K562 (cell line): ENCODE results near the gene TRIM44. TPM values are rescaled to one million over a fixed set of nuclear protein-coding genes. Genes with fewer than 3 reads are reported as not detected.

Source experiments
- ATAC-seq: fragments of 200-7000 bp; cut with Tn5 transposase; 3 replicates; pipeline ENCODE4 v1.9.1; 2020; ENCODE audit warnings: moderate library complexity
- BruUV-seq: library from RNA; stranded (reverse); fragments of 400-500 nt; replicated peaks from 2 replicates; lab custom pipeline; 2021; lab: Mats Ljungman, UMichigan
- CTCF ChIA-PET: fragments of 300-600 bp; formaldehyde crosslinking; extraction: SDS; loops from one replicate; lab custom pipeline; 2021; ENCODE audit warnings: low intra/inter-chr PET ratio; lab: Yijun Ruan, JAX
- POLR2A ChIA-PET: fragments of 300-600, 350-650 bp; sonication (Branson Sonifier 250); formaldehyde crosslinking; extraction: SDS; loops from one replicate; lab custom pipeline; 2021; ENCODE audit warnings: antibody characterized with exemption, inconsistent platforms; lab: Yijun Ruan, JAX
- DNase-seq, 4 experiments: peaks; one replicate each; pipeline versions ENCODE4 v3.0.0 to v3.0.0-alpha.2; 2011 to 2018; ENCODE audit warnings: low spot score in 3 of 4, mixed read lengths in 3 of 4; ENCODE audit errors: extremely low read depth in 1 of 4
- FAIRE-seq: peaks from 2 replicates; lab custom pipeline; 2011; peaks lifted over from hg19 to GRCh38; lab: Jason Lieb, UNC
- H2AFZ ChIP-seq: 2 replicates; pipeline ENCODE4 v1.6.0; 2011; ENCODE audit warnings: low read depth, low read length, control low read depth, inconsistent platforms
- H3K27ac ChIP-seq: fragments of 200-600 bp; 3 replicates; pipeline ENCODE4 v1.8.0; 2011; ENCODE audit warnings: low read depth, mild to moderate bottlenecking, control low read depth, inconsistent platforms, low read length, moderate library complexity, mixed read lengths; ENCODE audit errors: extremely low read depth
- H3K27me3 ChIP-seq, 2 experiments: fragments of 300-600 bp in 1 of 2; 2 replicates in 1 of 2; 3 replicates in 1 of 2; pipeline versions ENCODE4 v1.6.0 to v1.8.0; 2011; ENCODE audit warnings: inconsistent platforms in 2 of 2, low read length in 2 of 2, mild to moderate bottlenecking in 1 of 2, mixed read lengths in 1 of 2, moderate library complexity in 1 of 2; ENCODE audit not compliant: control insufficient read depth in 2 of 2, insufficient read depth in 2 of 2
- H3K36me3 ChIP-seq: fragments of 300-600 bp; 3 replicates; pipeline ENCODE4 v1.8.0; 2011; ENCODE audit warnings: mild to moderate bottlenecking, low read length, inconsistent platforms; ENCODE audit not compliant: control insufficient read depth, insufficient read depth
- H3K4me1 ChIP-seq, 2 experiments: fragments of 200-600 bp in 1 of 2; replicated peaks in 1 of 2; 2 replicates in 1 of 2; 3 replicates in 1 of 2; pipeline versions ENCODE4 v1.5.1 to v1.8.0; 2011; ENCODE audit warnings: inconsistent platforms in 2 of 2, low read length in 2 of 2, mild to moderate bottlenecking in 1 of 2, mixed read lengths in 1 of 2, moderate library complexity in 1 of 2; ENCODE audit not compliant: control insufficient read depth in 2 of 2, insufficient read depth in 2 of 2
- H3K4me2 ChIP-seq: 2 replicates; pipeline ENCODE4 v1.6.1; 2011; ENCODE audit warnings: low read length, control low read depth, inconsistent platforms, mixed read lengths; ENCODE audit not compliant: insufficient read depth
- H3K4me3 ChIP-seq: fragments of 200-600 bp; sonication (generic), shearing (Covaris generic); 2 replicates; pipeline ENCODE4 v1.5.1; 2016; ENCODE audit warnings: control low read depth, inconsistent platforms
- H3K79me2 ChIP-seq: fragments of 200-600 bp; 3 replicates; pipeline ENCODE4 v1.8.0; 2011; ENCODE audit warnings: low read length, inconsistent platforms; ENCODE audit not compliant: control insufficient read depth, insufficient read depth
- H3K9ac ChIP-seq, 2 experiments: 2 replicates each; pipeline versions ENCODE4 v1.6.0 to v1.6.1; 2011; ENCODE audit warnings: low read depth in 2 of 2, low read length in 2 of 2, control low read depth in 1 of 2, inconsistent platforms in 1 of 2, mild to moderate bottlenecking in 1 of 2, mixed read lengths in 1 of 2; ENCODE audit not compliant: insufficient read depth in 1 of 2
- H3K9me1 ChIP-seq: one replicate; pipeline ENCODE4 v1.6.0; 2011; ENCODE audit warnings: inconsistent platforms, mild to moderate bottlenecking, low read length, moderate library complexity; ENCODE audit not compliant: control insufficient read depth, insufficient read depth
- H3K9me3 ChIP-seq: replicated peaks from 2 replicates; pipeline ENCODE4 v1.5.1; 2011; ENCODE audit warnings: low read depth, low read length, inconsistent platforms; ENCODE audit not compliant: control insufficient read depth, insufficient read depth
- H4K20me1 ChIP-seq: replicated peaks from 2 replicates; pipeline ENCODE4 v1.6.1; 2011; ENCODE audit warnings: low read length, inconsistent platforms, mixed read lengths; ENCODE audit not compliant: control insufficient read depth, insufficient read depth
- MAFG ChIP-seq: fragments of 450-650 bp; conservative IDR thresholded peaks from 2 replicates; pipeline ENCODE4 v1.6.1; 2016; ENCODE audit warnings: missing genetic modification characterization, missing compliant biosample characterization
- RAD21 ChIP-seq, 2 experiments: fragments of 250-450 bp in 1 of 2; fragments of 450-650 bp in 1 of 2; sonication (Bioruptor Pico) in 1 of 2; formaldehyde crosslinking in 1 of 2; IDR thresholded peaks in 1 of 2; conservative IDR thresholded peaks in 1 of 2; 2 replicates each; pipeline versions ENCODE4 v1.4.0 to v1.8.0; 2020 to 2022; ENCODE audit warnings: mild to moderate bottlenecking in 2 of 2, moderate library complexity in 1 of 2
- SREBF2 ChIP-seq: sonication (generic); formaldehyde crosslinking; IDR thresholded peaks from 2 replicates; pipeline ENCODE4 v1.4.0; 2020; ENCODE audit warnings: mild to moderate bottlenecking, missing genetic modification reagents
- ZNF717 ChIP-seq: fragments of 250-450 bp; sonication (Bioruptor Pico); IDR thresholded peaks from 2 replicates; pipeline ENCODE4 v1.5.0; 2021
- in situ Hi-C: fragments of 300-500 bp; cut with MboI; formaldehyde crosslinking; loops from 4 replicates; pipeline ENCODE4 v1.15.0; 2018; ENCODE audit warnings: inconsistent platforms, mixed read lengths
- intact Hi-C: fragments of 100-400 bp; cut with micrococcal nuclease; formaldehyde crosslinking; loops from 2 replicates; pipeline ENCODE4 v1.14.2; 2022
- polyA plus RNA-seq, 8 experiments: library from polyadenylated mRNA; depleted of rRNA in 4 of 8; stranded (reverse) in 5 of 8; unstranded in 3 of 8; fragments of >200 nt; fragmentation: Nextera tagmentation in 2 of 8; fragmentation: Illumina TruSeq in 1 of 8; extraction: Ambion mirVana in 2 of 8; extraction: Trizol in 1 of 8; gene quantifications; 2 replicates each; pipeline versions ENCODE4 v1.2.1 to v1.2.3, GENCODE V29; 2011 to 2014; ENCODE audit warnings: inconsistent platforms in 1 of 8, missing spikeins in 1 of 8
- total RNA-seq, 7 experiments: library from RNA; depleted of rRNA in 6 of 7; stranded (reverse); fragments of >200 nt in 6 of 7; fragmentation: Illumina TruSeq in 2 of 7; extraction: Trizol in 2 of 7; gene quantifications; 2 replicates each; pipeline versions ENCODE4 v1.2.1 to v1.2.3, GENCODE V29; 2011 to 2021; ENCODE audit warnings: low replicate concordance in 1 of 7

The TRIM44 gene
- total and polyA plus RNA-seq, 9 of the 15 experiments (the other 6 are each of a cell fraction or from before 2014, with no cell fraction given) = 8.3 to 105 (median 37.2) TPM

DNA sequence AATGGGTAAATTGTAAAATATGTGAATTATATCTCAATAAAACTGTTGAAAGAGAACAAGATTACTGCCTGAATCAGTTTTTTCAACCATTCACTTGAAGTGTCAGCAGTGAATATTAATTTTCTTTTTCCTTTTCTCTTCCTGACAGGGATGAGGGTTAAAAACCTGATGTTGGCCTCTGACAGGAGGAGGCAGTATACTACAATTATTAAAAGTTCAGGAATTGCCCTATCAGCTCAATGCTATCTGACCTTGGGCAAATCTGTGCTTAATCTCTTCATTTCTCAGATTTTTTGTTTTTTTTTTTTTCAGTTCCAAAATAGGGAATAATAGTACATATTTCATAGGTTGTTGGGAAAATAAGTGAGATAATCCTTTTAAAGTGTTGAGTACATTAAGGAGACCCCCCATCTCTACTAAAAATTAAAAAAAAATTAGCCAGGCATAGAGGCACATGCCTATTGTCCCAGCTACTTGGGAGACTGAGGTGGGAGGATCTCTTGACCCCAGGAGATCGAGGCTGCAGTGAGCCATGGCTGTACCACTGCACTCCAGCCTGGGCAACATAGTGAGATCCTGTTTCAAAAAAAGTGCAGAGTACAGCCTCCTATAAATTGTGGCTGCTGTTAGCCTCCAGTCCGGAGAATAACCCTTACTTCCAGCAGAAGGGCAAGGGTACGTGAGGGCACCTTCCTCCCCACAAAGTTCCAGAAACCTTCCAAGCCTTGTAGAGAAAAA lies 48.8 kb downstream of the TRIM44 start (continued):
- TF ChIP-seq RAD21 (CRISPR knock-in tag; conservative IDR thresholded peaks at IDR 0.05 in 1 of 2, IDR thresholded peaks at IDR 0.05 in 1 of 2) = peak in 1 of 2 experiments; percentile 25; a peak in 1 of 4 replicates
- no peak for TF ChIP-seq ZNF717 (CRISPR knock-in tag)
- TF ChIP-seq, all 486 proteins: peak for 5

DNA sequence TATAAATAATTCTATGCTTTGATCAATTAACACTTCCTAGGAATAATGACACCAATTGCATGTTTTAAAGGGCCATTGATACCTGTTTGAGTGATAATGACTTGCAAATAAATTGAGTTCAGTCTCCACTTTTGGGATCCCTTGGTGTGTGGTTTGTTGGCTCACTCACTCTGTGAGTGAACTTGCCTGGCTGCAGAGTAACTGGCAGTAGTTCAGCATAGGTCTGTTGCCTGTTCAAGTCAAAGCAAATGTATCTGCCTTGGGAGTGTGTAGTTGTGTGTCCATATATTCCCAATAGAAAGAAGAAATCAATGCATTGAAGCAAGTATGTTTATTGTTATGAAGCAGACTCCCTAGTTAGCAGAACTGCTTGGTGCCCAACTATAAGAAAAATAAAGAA lies 49.3 kb downstream of the TRIM44 start:
- ATAC-seq (no peak), FAIRE-seq (no peak), DNase-seq (no peak)
- POLR2A ChIA-PET = no interaction called here
- Histone ChIP-seq H4K20me1 (no peaks in the 10 kb centered on the region), H2AFZ (no peak overlapping the region), H3K36me3 (no peaks in the 10 kb centered on the region; the same call in 2 of the 3 replicates), H3K27me3 (no peaks in the 10 kb centered on the region), H3K9ac (no peak overlapping the region), H3K79me2 (peaks cover 18% of the 10 kb centered on the region; the same call in 1 of the 3 replicates), H3K4me2 (no peak overlapping the region), H3K4me3 (no peak overlapping the region), H3K9me1 (no peaks in the 10 kb centered on the region), H3K27ac (no peak overlapping the region), H3K9me3 (no peaks in the 10 kb centered on the region), H3K4me1 (no peaks in the 10 kb centered on the region)
- no peak for TF ChIP-seq SREBF2 (CRISPR knock-in tag)
- peak; percentile 28; the same call in 1 of the 2 replicates for TF ChIP-seq MAFG (tag)
- no TSS peak for BruUV-seq
- intact Hi-C loops = no loop called here
- in situ Hi-C loops = no loop called here
- CTCF ChIA-PET = no interaction called here
